A673 (cell line): Measurements from ENCODE around the gene RAP1GDS1.

ENCODE experiments used
- CTCF ChIP-seq: fragments of 300-800, 200-600 bp; sonication (generic); conservative IDR thresholded peaks from 2 replicates; pipeline ENCODE4 v1.5.1; 2017; ENCODE audit warnings: low read depth, mild to moderate bottlenecking, antibody characterized with exemption, low read length, moderate library complexity, mixed read lengths
- EZH2 ChIP-seq: fragments of 200-600 bp; sonication (generic); IDR thresholded peaks from 2 replicates; pipeline ENCODE4 v1.6.1; 2017; ENCODE audit warnings: borderline replicate concordance, low read depth, mild to moderate bottlenecking, mixed read lengths, antibody characterized with exemption, low read length; ENCODE audit not compliant: poor library complexity, severe bottlenecking

- TF ChIP-seq EZH2: no peak
- TF ChIP-seq CTCF: no peak
Observed at GRCh38 chr4:98245226-98245625, 16.0 kb upstream of the RAP1GDS1 start.
